NB4 (cell line): Measurements from ENCODE around the gene TMEM130.

Source experiments
- MYC ChIP-seq: IDR thresholded peaks from 2 replicates; pipeline ENCODE4 v1.6.1; 2011; ENCODE audit warnings: low read depth, low read length
- POLR2A ChIP-seq: IDR thresholded peaks from 2 replicates; pipeline ENCODE4 v1.6.1; 2011; ENCODE audit warnings: mild to moderate bottlenecking; ENCODE audit not compliant: insufficient read length; ENCODE audit errors: extremely low read depth
- TF ChIP-seq, protein P1 (sequence below): IDR thresholded peaks from one replicate; pipeline ENCODE4 v1.5.1; 2012; ENCODE audit warnings: low read depth, low read length

DNA sequence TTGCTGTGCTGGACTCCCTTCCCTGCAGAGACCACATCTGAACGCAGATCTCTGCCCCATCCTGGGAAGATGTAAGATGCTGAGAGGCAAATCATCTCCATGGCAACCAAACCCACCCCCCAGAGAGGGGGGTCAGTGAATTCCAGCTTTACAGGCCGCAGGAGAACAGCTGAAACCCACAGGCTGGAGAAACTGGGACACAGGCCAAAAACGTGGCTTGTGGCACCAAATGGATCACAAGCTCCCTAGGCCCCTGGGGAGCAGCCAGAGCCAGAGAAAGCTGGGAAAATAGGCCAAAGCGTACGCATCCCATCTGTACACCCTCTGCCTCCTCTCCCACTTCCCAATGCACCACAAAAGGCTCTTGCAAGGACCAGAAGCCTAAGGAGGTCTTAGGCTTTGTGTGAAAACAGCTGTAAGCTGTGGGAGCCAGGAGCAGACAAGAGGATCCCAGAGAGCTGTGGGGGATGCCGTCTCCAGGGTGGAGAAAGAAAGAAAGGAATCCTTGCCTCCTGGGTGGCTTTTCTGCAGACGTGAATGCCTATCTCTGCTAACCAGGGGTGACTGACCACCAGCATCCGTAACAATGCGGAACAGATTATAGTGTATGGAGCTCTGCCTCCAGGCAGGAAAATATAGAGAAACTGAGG, 59.5 kb downstream of the TMEM130 start:
- TF ChIP-seq, protein P1, sequence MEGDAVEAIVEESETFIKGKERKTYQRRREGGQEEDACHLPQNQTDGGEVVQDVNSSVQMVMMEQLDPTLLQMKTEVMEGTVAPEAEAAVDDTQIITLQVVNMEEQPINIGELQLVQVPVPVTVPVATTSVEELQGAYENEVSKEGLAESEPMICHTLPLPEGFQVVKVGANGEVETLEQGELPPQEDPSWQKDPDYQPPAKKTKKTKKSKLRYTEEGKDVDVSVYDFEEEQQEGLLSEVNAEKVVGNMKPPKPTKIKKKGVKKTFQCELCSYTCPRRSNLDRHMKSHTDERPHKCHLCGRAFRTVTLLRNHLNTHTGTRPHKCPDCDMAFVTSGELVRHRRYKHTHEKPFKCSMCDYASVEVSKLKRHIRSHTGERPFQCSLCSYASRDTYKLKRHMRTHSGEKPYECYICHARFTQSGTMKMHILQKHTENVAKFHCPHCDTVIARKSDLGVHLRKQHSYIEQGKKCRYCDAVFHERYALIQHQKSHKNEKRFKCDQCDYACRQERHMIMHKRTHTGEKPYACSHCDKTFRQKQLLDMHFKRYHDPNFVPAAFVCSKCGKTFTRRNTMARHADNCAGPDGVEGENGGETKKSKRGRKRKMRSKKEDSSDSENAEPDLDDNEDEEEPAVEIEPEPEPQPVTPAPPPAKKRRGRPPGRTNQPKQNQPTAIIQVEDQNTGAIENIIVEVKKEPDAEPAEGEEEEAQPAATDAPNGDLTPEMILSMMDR: no peak
- TF ChIP-seq POLR2A (no peak), MYC (no peak)
